Astrocyte of the hippocampus (primary cell): ENCODE results near the gene SPSB1.
A peak's percentile ranks its signal among the peaks of the same experiment; 100 is the strongest.

Experiments
- DNase-seq: peaks from one replicate; pipeline ENCODE4 v3.0.0; 2011; ENCODE audit warnings: low read depth, low spot score

Gene SPSB1

DNA sequence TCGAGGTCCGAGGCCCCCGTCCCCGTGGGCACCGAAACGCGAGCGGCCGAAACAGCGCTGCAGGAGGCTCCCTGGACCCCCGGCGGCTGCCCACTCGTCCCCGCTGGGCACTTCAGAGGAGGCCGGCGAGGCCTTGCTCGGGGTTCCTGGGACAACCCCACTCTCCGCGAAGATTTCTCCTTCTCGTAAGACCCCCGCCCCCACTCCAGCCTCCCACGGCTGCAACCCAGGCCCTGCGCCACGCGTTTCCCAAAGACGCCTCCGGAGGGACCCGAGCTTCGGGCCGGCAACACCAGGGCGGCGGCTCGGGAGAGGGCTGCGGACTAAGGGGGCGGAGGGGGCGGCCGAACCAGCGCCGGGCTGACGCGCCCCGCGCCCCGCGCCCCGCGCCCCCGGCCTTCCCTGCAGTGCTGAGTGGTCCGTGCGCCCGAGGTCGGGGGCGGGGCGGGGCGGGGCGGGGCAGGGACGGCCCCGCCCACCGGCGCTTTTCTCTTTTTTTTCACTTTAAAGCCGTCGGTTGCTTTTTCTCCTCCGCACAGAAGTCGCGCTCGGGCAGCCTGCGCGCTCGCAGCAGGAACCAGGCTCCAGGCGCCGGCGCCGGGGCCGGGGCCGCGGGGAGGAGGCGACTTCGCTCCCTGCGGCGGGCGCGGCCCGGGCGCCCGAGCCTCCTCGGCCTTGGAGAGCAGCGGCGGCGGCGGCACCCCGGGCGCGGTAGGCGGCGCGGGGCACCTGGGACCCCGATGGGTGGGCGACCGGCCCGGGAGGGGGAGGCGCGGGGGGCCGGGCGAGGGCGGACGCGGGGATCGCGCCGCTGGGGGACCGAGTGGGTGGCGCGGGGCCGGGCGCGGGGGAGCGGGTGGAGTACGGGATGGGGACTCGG lies at the start of gene SPSB1:
Gene SPSB1 (plus strand): TSS at position 534 of the 880 bp plus-strand sequence. CDS start 62,998 bp downstream, outside the sequence.
- peak; percentile 91 for DNase-seq

DNA sequence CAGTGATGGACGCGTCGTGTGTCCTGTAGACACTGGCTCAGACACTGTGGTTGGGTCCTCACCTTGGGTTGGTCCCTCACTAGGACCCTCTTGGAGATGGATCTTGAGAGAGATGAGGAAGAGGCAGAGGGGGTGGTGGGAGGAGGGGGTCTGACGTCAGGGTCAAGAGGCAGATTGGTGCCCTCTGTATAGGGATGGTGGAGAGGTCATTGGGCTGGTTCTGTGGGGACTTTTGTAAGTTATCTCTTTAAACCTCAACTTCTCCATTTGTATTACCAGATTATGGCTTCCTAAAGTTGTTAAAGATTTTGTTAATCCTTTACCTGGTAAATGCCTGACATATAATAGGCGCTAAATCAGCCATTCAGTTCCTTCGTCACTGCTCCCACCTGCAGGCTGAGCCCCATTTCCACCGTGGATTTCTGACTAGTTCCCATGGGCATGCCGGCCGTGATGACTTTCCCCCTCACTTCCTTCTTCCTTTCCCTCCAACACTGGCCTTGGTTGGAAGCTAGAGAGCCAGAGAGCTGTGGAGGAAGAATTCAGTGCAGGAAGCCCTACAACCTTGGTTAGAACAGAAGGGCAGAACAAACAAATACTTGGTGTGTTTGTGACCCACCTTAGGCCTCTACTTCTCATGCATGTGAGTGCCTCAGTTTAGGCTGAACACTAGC lies 49.5 kb upstream of the SPSB1 start:
- DNase-seq: no peak

DNA sequence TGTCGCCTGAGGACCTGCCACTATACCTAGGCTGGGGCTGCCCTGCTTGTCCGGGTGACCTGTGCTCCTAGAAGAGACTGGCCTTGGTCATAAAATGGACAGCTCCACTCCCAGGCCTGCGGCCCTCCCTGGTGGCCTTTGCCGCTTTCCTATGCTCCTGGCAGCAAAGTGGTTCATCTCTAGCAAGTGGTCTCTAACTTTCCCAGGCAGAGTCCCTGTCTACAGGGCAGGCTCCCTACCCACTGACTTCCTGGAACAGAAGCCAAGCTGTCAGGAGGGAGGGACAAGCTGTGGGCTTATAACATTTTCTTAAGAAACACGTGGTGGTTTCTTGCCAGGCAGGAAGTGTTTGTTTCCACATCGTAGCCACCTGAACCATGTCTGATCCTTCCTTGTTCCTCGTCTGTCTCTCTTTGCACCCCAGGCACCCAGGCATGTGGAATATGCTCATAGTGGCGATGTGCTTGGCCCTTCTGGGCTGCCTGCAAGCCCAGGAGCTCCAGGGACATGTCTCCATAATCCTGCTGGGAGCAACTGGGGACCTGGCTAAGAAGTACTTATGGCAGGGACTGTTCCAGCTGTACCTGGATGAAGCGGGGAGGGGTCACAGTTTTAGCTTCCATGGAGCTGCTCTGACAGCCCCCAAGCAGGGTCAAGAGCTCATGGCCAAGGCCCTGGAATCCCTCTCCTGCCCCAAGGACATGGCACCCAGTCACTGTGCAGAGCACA lies 48.0 kb upstream of the SPSB1 start:
- DNase-seq: no peak

DNA sequence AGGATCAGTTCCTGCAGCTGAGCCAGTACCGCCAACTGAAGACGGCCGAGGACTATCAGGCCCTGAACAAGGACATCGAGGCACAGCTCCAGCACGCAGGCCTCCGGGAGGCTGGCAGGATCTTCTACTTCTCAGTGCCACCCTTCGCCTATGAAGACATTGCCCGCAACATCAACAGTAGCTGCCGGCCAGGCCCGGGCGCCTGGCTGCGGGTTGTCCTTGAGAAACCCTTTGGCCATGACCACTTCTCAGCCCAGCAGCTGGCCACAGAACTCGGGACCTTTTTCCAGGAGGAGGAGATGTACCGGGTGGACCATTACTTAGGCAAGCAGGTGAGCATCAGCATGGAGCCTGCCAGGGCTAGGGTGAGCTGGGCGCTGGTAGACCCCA lies 47.5 kb upstream of the SPSB1 start:
- DNase-seq: no peak

DNA sequence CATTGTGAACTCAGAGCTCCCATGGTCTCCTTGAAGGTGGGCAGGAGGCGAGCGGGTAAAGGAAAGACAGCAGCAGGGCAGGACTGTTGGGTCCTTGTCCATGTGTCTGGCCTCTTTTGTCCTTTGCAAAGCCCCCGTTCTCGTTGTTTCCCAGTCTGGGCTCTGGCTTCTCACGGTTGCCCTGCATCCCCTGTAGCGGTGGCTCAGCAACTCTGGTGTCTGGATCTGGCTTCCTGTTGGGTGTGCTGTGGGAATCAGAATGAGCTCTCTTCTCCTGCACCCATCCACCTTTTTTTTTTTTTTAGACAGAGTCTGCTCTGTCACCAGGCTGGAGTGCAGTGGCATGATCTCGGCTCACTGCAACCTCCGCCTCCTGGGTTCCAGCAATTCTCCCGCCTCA lies 47.0 kb upstream of the SPSB1 start:
- no peak for DNase-seq

DNA sequence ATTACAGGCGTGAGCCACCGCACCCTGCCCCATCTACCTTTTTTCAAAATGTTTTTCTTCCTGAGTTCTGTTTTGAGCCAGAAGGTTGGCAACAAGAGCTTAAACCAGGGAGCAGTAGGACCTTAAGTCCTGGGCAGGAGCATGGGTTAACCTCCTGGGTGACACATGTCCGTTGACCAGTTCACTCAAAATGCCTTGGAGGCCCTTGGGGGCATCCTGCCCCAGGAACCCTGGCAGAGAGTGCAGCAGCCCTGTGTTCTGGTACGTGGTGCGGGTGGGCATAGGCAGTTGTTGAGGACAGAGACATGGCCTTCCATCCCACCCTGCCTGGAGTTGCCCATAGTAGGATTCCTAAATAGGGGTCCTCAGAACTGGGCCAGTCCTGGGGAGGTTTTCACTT lies 46.5 kb upstream of the SPSB1 start:
- no peak for DNase-seq

DNA sequence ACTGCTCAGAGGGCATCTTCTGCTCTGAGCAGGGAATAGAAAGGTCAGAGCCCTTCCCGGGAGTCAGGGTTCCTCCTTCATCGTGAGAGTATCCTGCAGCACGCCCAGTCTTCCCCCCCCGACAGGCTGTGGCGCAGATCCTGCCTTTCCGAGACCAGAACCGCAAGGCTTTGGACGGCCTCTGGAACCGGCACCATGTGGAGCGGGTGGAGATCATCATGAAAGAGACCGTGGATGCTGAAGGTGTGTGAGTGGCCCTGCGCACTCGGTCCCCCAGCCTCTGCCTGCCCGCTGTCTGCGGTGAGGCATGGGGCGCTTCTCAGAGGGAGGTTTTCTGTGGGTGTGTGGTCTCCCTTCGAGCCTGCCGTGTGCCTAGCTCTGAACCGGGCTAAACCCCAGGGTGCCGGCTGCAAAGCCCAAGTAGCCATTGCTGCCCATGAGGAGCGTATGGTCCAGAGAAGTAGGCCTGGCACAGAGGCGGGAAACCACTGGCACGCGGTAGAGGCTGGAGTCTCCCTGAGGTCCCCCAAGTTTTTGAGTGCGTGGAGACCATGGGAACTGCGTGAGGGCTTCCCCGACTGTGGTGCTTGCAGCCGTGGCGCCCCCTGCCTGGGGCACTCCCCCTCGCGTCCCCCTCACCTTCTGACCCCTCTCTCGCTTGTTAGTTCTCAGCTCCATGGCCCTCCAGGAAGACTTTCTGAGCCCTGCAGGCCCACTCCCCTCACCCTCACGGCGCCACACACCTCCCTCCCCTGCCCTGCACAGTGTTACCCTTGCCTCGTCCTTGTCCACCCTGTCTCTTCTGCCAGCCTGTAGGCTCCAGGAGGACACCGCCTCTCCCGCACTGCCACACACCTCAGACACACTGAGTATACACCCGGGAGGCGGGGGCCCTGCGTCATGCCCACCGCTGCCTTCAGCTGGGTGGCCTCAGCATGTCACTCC lies 45.6 kb upstream of the SPSB1 start:
- no peak for DNase-seq

DNA sequence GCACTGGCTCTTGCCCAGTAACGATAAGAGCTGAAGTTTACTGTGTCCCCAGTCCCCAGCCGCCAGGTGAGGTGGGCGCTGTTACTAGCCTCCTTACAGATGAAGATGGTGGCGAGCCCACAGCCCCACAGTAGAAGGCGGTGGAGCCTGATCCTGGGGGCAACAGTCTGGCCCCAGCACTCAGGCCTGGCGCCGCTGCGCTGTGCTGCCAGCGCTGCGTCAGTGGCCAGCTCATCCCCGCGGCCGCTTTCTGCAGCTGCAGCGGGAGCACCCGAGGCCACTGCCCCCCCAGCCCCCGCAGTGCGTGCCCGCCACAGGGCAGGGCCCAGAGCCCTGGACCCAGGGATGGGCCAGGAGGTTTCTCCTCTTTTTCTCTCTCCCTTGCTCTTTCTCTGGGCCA lies 44.8 kb upstream of the SPSB1 start:
- no peak for DNase-seq

DNA sequence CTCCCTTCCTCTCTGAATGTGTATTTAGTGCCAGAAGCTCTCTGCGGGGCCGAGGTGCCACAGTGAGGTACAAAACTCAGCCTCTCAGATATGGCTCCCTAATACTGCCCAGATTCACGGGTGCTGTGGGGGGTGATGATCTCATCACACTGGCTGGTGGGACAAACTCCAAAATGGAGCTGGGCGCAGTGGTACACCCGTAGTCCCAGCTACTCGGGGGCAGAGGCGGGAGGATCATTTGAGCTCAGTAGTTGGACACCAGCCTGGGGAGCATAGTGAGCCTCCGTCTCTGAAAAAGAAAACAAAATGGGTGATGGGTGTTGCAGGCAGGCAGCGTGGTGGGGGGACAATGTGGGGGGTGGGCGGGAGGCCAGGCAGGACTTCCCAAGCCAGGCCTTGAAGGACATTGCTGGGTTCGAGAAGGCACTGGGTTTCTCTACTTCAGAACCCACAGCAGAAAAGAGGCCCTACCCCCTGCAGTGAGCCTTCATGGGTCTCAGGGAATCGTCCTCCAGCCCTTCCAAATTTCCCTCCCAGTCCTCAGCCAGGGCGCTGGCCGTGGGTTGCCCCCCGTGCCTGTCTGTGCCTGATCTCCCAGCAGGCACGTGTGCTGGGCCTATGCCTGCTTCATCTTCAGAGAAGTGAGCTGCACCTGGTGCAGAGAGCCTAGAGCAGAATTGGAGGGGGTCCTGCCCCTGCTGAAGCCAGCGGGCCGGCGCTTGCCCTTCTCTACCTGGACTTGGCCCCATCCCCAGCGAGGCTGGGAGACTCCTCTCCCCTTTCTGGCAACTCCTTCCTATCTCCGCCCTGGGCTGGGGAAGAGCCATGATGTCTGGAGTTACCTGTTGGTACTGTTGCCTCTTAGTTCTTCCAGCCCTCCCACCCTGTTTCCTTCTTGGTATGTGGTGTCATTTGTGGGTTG lies 44.1 kb upstream of the SPSB1 start:
- DNase-seq: no peak

DNA sequence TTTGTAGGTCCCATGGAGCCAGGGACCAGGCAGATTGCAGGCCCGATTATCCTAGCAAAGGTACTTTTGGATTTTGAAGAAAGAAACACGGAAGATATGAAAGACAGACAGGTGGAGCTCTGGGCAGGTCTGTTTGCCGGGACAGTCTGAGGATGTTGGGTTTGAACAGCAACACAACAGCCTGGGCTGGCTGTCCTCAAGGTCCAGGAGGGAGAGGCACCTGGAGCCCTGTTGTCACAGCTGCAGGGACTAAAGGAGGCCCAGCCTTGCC lies 43.5 kb upstream of the SPSB1 start:
- no peak for DNase-seq

DNA sequence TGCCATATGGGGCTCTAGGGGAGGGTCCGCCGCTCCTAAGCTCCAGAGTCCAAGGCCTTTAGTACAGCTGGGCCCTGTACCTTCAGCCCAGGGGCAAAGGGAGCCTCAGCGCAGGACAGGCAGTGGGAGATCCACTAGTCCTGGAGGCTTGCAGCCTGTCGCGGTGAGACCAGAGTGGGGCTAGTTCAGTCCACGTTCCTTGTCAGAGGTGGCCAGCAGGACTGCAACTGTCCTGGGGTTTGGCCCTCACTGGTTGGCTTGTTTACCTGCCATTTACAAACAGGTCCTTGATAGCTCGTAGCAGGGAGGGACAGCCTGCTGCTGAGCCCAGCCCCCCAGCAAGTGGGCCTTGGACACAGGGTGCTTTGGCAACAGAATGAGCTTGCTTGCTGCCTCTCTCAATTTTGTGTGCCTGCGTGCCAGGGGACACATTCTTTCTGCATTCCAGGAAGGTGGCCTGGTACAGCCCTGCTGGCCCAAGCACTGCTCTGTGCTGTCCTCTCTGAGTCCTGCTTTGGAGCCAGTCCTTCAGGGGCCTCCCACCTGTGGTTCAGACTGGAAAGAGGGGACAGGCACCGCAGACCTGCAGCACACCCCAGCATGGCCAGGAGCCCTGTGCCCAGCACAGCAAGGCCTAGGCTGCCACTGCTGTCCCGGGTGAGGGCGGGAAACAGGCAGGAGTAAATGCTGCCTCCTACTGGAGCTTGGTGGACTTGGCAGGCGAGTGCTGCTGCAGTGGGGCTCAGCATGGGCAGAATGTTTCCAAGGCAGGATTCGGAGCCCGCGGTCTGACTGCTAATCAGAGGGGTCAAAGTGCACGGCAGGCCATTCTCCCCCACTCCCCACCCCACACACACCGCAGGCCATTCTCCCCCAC lies 42.9 kb upstream of the SPSB1 start:
- peak; percentile 60 for DNase-seq

DNA sequence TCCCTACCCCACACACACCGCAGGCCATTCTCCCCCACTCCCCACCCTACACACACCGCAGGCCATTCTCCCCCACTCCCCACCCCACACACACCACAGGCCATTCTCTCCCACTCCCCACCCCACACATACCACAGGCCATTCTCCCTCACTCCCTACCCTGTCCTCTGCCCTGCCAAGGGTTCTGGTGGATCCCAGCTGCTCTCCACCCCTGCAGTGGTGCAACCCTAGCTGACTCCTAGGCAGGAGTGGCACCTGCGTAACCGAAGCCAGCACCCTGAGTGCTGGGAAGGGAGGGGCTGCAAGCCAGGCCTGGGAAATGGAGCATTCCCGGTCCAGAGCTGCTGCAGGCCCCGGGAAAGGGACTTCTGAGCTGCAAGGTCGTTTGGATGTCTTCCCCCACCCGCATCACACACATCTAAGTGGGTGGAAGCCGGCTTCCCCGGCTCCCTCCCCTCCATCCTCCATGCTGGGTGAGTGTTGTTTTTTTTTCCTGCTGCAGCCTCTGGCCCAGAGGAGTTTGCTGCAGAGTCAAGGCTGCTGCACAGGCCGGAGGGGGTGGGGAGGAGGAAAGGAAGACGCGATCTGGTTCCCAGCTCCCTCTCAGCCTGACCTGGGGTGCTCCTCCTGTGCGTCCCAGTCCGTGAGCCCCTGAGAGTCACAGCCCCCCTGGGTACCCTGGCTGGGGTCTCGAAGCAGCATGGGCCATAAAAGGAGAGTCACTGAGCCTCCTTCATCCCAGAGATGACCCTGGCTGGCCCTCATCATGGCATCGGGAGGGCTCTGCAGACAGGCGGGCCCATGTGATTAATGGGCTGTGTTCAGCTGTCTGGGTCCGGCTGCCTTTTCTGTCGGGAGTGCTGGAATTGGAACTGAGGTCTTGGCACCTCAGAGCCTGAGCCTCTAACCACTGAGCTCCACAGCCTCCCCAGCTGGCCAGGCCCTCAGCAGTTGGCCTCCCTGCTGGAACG lies 42.0 kb upstream of the SPSB1 start:
- DNase-seq: no peak

DNA sequence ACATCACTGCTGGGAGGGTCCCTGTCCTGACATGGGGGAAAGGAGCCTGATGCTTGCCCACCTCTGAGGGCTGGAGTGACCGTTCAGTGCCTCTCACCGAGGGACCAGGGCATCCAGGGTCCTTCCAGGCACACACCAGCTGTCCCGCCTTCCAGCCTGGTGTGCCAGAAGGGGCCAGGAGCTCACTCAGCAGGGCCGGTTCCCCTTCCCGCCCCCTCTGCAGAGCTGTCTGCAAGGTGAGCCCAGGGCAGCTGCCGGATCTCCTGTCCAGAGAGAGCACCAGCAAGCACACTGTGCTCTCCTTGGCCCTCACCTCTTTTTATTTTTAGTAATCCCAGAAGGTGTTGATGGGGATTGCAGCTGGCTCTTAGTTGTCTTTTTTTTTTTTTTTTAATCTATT lies 41.2 kb upstream of the SPSB1 start:
- DNase-seq: no peak

DNA sequence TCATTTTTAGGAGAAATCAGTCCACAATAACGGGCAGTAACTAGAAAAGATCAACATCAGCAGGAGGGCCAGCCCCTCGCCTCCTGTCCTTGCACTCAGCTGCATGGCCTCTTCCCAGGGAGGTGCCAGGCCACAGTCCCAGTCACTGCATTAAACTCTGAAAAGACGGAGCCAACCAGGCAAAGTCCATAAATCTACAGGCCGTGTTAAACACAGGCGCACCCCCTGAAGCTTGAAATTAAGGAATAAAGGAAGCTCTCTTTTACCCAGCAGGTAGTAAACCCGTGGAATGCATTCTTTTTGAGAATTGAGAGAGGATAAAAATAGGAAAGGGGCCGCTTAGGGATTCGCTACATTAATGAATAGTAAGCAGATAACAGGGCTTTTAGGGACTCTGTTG lies 39.7 kb upstream of the SPSB1 start:
- peak; percentile 33 for DNase-seq

DNA sequence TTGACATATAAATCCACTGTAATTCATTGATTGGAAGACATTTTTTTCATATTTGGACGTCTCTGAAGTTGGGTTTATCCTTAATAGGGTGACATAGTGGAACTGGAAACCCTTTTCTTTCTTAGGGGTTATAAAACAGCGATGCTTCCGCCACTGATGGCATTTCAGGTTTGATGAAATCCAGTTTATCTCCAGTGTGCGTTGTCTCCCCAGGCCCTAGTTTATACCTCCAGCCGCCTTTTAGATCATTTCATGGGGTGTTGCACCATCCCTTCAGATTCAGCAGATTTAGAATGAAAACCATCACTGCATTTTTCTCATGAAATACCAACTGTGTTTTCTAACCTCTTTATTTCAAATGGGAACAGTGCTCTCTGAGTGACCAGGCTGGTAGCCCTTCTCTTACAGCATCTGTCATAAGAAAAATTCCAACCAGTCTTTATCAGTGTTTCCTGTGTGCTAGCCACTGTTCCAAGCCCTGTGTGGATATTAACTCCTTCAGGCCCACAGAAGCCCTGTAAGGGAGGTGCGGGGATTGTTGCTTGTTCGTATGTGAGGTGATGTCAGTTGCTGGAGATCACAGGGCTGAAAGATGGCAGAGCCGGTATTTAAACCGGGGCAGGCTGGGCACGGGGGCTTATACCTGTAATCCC lies 39.1 kb upstream of the SPSB1 start:
- DNase-seq: peak; percentile 28

DNA sequence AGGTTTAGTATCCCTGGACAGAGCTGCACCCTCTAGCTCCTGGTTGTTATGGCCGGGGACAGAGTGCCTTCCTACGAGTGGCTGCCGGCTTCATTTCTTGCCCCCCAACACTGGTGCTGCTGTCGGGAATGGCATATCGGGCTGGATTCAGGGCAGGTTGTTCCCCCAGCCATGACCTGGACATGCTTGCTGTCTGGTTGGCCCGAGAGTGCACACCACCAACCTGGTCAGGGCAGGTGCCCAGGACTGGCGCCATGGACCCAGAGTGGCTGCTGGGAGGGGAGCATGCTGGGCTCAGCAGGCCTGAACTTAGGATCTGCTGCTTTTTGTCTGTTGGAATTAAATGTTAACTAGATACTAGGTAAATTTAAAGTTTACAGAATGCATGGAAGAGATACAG lies 36.4 kb upstream of the SPSB1 start:
- no peak for DNase-seq

DNA sequence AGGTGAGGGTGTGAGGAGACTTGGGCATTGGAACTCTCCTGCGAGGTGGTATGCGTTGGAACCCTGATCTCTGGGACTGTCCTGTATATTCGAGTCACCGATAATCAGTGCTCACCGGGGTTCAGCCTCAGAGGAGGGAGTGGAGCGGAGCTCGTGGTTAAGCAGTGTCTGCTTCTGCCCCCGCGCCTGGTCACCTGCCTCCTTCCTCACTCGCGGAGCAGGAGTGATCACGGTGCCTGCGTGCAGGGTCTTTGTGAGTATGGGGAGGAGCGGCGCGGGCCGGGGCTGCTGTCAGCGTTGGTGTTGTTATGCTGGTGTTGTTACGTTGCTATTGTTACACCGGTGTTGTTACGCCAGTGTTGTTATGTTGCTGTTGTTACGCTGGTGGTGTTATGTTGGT lies 34.8 kb upstream of the SPSB1 start:
- no peak for DNase-seq

DNA sequence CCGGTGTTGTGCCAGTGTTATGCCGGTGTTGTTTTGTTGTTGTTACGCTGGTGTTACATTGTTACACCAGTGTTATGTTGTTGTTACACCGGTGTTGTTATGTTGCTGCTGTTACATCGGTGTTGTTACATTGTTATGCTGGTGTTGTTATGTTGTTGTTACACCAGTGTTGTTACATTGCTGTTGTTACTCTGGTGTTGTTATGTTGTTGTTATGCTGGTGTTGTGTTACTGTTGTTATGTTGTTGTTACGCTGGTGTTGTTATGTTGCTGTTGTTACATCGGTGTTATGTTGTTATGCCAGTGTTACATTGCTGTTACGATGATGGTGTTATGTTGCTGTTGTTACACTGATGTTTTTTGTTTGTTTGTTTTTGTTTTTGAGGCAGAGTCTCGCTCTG lies 34.1 kb upstream of the SPSB1 start:
- DNase-seq: no peak
